Stomach (tissue), 4 donors: ENCODE data around the gene ATP11B.

ENCODE experiments used
- CTCF ChIP-seq, 7 experiments: fragments of 450-650 bp in 4 of 7; fragments of 200-600 bp in 3 of 7; sonication (generic) in 3 of 7; IDR thresholded peaks; one replicate each; pipeline ENCODE4 v1.5.1; 2016 to 2019; ENCODE audit warnings: antibody characterized with exemption in 7 of 7, control low read depth in 2 of 7, mild to moderate bottlenecking in 1 of 7
- POLR2A ChIP-seq, 4 donors: fragments of 450-650 bp; IDR thresholded peaks; one replicate each; pipeline ENCODE4 v1.6.1; 2016; ENCODE audit warnings: antibody characterized with exemption in 4 of 4, control low read depth in 2 of 4, mild to moderate bottlenecking in 1 of 4, moderate library complexity in 1 of 4
- POLR2AphosphoS5 ChIP-seq, 3 donors: sonication (generic); formaldehyde crosslinking; IDR thresholded peaks; one replicate each; pipeline ENCODE4 v1.6.1; 2016; ENCODE audit warnings: antibody characterized with exemption in 3 of 3

- no peak for TF ChIP-seq CTCF (IDR thresholded peaks at IDR 0.05)
- no peak for TF ChIP-seq POLR2AphosphoS5 (IDR thresholded peaks at IDR 0.05)
- no peak for TF ChIP-seq POLR2A (IDR thresholded peaks at IDR 0.05)
Observed at GRCh38 chr3:182954553-182955235, 161.4 kb downstream of the ATP11B start.
